RWPE1 (cell line): ENCODE results near the gene BEND2.

ENCODE experiments used
- CTCF ChIA-PET: fragments of 350-600 bp; sonication (Branson Sonifier 250); formaldehyde crosslinking; extraction: SDS; loops from one replicate; lab custom pipeline; 2021; lab: Yijun Ruan, JAX
- POLR2A ChIA-PET: fragments of 400-600 bp; formaldehyde crosslinking; extraction: SDS; loops from one replicate; lab custom pipeline; 2020; ENCODE audit warnings: antibody characterized with exemption; ENCODE audit not compliant: low non-redundant PET; lab: Yijun Ruan, JAX
- DNase-seq: peaks from one replicate; pipeline ENCODE4 v3.0.0; 2012; ENCODE audit warnings: low spot score
- H3K27ac ChIP-seq: fragments of 450-650 bp; 2 replicates; pipeline ENCODE4 v1.5.1; 2017
- CTCF ChIP-seq: fragments of 450-650 bp; conservative IDR thresholded peaks from 2 replicates; pipeline ENCODE4 v1.5.1; 2017; ENCODE audit warnings: low read depth, mild to moderate bottlenecking

BEND2 gene

GRCh38 chrX:18173494-18174180, 47.0 kb downstream of the BEND2 start:
- ChIA-PET CTCF (no interaction called here), POLR2A (no interaction called here)
- no peak for TF ChIP-seq CTCF
- H3K27ac ChIP-seq = no peak overlapping the region
- no peak for DNase-seq

GRCh38 chrX:18172970-18173369, 47.7 kb downstream of the BEND2 start:
- ChIA-PET POLR2A (no interaction called here), CTCF (no interaction called here)
- no peak for DNase-seq
- no peak for TF ChIP-seq CTCF
- no peak overlapping the region for H3K27ac ChIP-seq

GRCh38 chrX:18170910-18171309, 49.8 kb downstream of the BEND2 start:
- no peak for TF ChIP-seq CTCF
- H3K27ac ChIP-seq = no peak overlapping the region
- no peak for DNase-seq
- ChIA-PET POLR2A (no interaction called here), CTCF (no interaction called here)

- ChIA-PET POLR2A (no interaction called here), CTCF (interaction anchor here (0.6 kb wide), 1 partner anchor 273 kb away, joined by 5 read pairs; no protein-coding TSS in a partner anchor)
- DNase-seq = no peak
- no peak overlapping the region for H3K27ac ChIP-seq
- no peak for TF ChIP-seq CTCF
These were observed 54.6 kb downstream of the BEND2 start for GRCh38 chrX:18166068-18166467.

GRCh38 chrX:18160369-18160768, 60.3 kb downstream of the BEND2 start:
- TF ChIP-seq CTCF = no peak
- no peak for DNase-seq
- ChIA-PET CTCF (no interaction called here), POLR2A (no interaction called here)
- H3K27ac ChIP-seq = no peak overlapping the region

GRCh38 chrX:18158963-18159362, 61.7 kb downstream of the BEND2 start:
- ChIA-PET POLR2A (no interaction called here), CTCF (no interaction called here)
- DNase-seq = no peak
- no peak for TF ChIP-seq CTCF
- H3K27ac ChIP-seq = no peak overlapping the region
